GM12874 (cell line): ENCODE measurements around the gene RSPH1.

Experiments used
- CTCF ChIP-seq: IDR thresholded peaks from 2 replicates; pipeline ENCODE4 v1.5.1; 2011; ENCODE audit warnings: low read depth, mild to moderate bottlenecking, control low read depth, low read length, moderate library complexity; ENCODE audit not compliant: insufficient read depth

Gene RSPH1

GRCh38 chr21:42536601-42537000, 40.6 kb upstream of the RSPH1 start:
- no peak for TF ChIP-seq CTCF

- TF ChIP-seq CTCF, result no peak
Observed at GRCh38 chr21:42535602-42536171, 39.7 kb upstream of the RSPH1 start.

GRCh38 chr21:42534421-42535378, 38.7 kb upstream of the RSPH1 start:
- TF ChIP-seq CTCF, result no peak

- no peak for TF ChIP-seq CTCF
Observed at GRCh38 chr21:42533963-42534355, 37.9 kb upstream of the RSPH1 start.

- no peak for TF ChIP-seq CTCF
Observed at GRCh38 chr21:42533306-42533962, 37.4 kb upstream of the RSPH1 start.

GRCh38 chr21:42532466-42533181, 36.6 kb upstream of the RSPH1 start:
- no peak for TF ChIP-seq CTCF

GRCh38 chr21:42531771-42532170, 35.7 kb upstream of the RSPH1 start:
- TF ChIP-seq CTCF, result no peak
